Heart left ventricle (tissue), 16 donors: ENCODE results near the gene TECPR2. TPM values are rescaled to one million over a fixed set of nuclear protein-coding genes. Genes with fewer than 3 reads are reported as not detected.

Source experiments
- ATAC-seq, 4 donors: fragments of 200-7000 bp; cut with Tn5 transposase; one replicate each; pipeline ENCODE4 v1.9.1; 2020 to 2022; ENCODE audit warnings: moderate library complexity in 4 of 4, mild to moderate bottlenecking in 3 of 4, moderate number of reproducible peaks in 1 of 4
- DNase-seq, 5 donors: peaks; one replicate each; pipeline ENCODE4 v3.0.0-alpha.2; 2020
- H3K27ac ChIP-seq, 12 donors: fragments of 200-600 bp; sonication (generic) in 4 of 12; one replicate each; pipeline versions ENCODE4 v1.5.0 to v1.8.0; 2016 to 2022; ENCODE audit warnings: mild to moderate bottlenecking in 2 of 12
- H3K27me3 ChIP-seq, 9 donors: fragments of 200-600 bp; sonication (generic) in 2 of 9; one replicate each; pipeline versions ENCODE4 v1.5.1 to v1.8.0; 2016 to 2022; ENCODE audit warnings: mild to moderate bottlenecking in 3 of 9
- H3K36me3 ChIP-seq, 9 donors: fragments of 200-600 bp; sonication (generic) in 2 of 9; one replicate each; pipeline versions ENCODE4 v1.5.0 to v1.8.0; 2018 to 2022; ENCODE audit warnings: mild to moderate bottlenecking in 2 of 9
- H3K4me1 ChIP-seq, 12 donors: fragments of 200-600 bp; sonication (generic) in 4 of 12; one replicate each; pipeline versions ENCODE4 v1.5.0 to v1.8.0; 2016 to 2022; ENCODE audit warnings: mild to moderate bottlenecking in 3 of 12
- H3K4me3 ChIP-seq, 12 donors: fragments of 200-600 bp; sonication (generic) in 4 of 12; one replicate each; pipeline versions ENCODE4 v1.5.0 to v1.8.0; 2017 to 2022; ENCODE audit warnings: mild to moderate bottlenecking in 9 of 12, moderate library complexity in 4 of 12
- H3K9me3 ChIP-seq, 12 donors: fragments of 200-600 bp; sonication (generic) in 4 of 12; one replicate each; pipeline versions ENCODE4 v1.5.0 to v1.8.0; 2016 to 2022; ENCODE audit warnings: mild to moderate bottlenecking in 1 of 12
- POLR2A ChIP-seq, 2 donors: fragments of 450-650 bp; IDR thresholded peaks; one replicate each; pipeline ENCODE4 v1.6.1; 2017; ENCODE audit warnings: antibody characterized with exemption in 2 of 2, mild to moderate bottlenecking in 2 of 2, moderate library complexity in 2 of 2
- WGBS, 4 donors: extraction: QIAGEN DNeasy Blood & Tissue Kit in 2 of 4; methylation state at CpG; one replicate each; pipeline versions ENCODE4 v1.1.5 to v1.1.7; 2013 to 2018; 5-methylcytosine and 5-hydroxymethylcytosine counted together
- intact Hi-C, 10 donors: fragments of 100-400 bp; cut with DNase I; formaldehyde crosslinking; loops; one replicate each; pipeline versions ENCODE4 v1.11.1 to v1.14.2; 2022
- polyA plus RNA-seq, 2 donors: library from polyadenylated mRNA; stranded (reverse); fragments of 200-250 nt; gene quantifications; one replicate each; pipeline ENCODE4 v1.2.3, GENCODE V29; 2013
- total RNA-seq, 9 donors: library from RNA; depleted of rRNA in 2 of 9; stranded (reverse); fragments of >200 nt in 2 of 9; fragmentation: NEBNext Ultra II Directional in 3 of 9; extraction: Animal tissue kit (Norgen Biotek cat#: 25700) in 3 of 9; gene quantifications; one replicate each; pipeline versions ENCODE4 v1.1.0 to v1.2.4, GENCODE V29; 2016 to 2023
- TF ChIP-seq, protein P1 (sequence below), 12 donors: fragments of 200-600 bp; sonication (generic) in 4 of 12; IDR thresholded peaks; one replicate each; pipeline versions ENCODE4 v1.5.0 to v1.8.0; 2018 to 2022; ENCODE audit warnings: antibody characterized with exemption in 12 of 12, mild to moderate bottlenecking in 5 of 12
- donor health status: ischemic (EF 13 %, LVEDD 7.1; RV severe dilation, severe dysfunction).
- donor health status: healthy with polysubstance abuse.
- donor health status: DM: no; HTN: yes; CAD: no.
- donor health status: DM: no; HTN: no; CAD: no.
- donor health status: ischemic (EF 25% LVEDD 6.9; RV normal size, moderate dysfunction).
- donor health status: ischemic (EF 25% LVEDD 5.7; RV mildly dilated, moderate dysfunction).
- donor health status: healthy.
- donor health status: DM: yes; HTN: yes; CAD: no.
- donor health status: ischemic (EF 35%, LVEDD 5.7; RV mildly dilated, moderate dysfunction).
- donor health status: nonischemic (EF 11% LVEDD 7.7; RV severe dilation, severe dysfunction).
- donor health status: DM: yes; HTN: yes; CAD: no.
- donor health status: PGD.
- donor health status: ischemic (EF 29% LVEDD 5.4; RV normal size, mild dysfunction).
- donor health status: nonischemic (EF 23%, LVEDD 6.1; RV moderate dilation, normal function).

Gene TECPR2
- total and polyA plus RNA-seq, 11 donors: 9.9 to 30.6 (median 22.3) TPM

DNA sequence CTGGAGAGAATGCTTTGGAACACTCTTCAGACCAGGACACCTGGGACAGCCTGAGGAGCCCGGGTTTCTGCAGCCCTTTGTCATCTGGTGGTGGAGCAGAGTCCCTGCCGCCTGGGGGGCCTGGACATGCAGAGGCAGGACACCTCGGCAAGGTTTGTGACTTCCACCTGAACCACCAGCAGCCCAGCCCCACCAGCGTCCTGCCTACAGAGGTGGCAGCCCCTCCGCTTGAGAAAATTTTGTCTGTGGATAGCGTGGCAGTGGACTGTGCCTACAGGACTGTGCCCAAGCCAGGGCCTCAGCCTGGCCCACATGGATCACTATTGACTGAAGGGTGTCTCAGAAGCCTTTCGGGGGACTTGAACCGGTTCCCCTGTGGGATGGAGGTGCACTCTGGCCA is 21.2 kb upstream of the TECPR2 start:
- H3K4me3 ChIP-seq: no peak overlapping the region
- no peaks in the 10 kb centered on the region for H3K27me3 ChIP-seq
- intact Hi-C loops: no loop called here
- TF ChIP-seq POLR2A (IDR thresholded peaks at IDR 0.05): no peak
- TF ChIP-seq, protein P1, sequence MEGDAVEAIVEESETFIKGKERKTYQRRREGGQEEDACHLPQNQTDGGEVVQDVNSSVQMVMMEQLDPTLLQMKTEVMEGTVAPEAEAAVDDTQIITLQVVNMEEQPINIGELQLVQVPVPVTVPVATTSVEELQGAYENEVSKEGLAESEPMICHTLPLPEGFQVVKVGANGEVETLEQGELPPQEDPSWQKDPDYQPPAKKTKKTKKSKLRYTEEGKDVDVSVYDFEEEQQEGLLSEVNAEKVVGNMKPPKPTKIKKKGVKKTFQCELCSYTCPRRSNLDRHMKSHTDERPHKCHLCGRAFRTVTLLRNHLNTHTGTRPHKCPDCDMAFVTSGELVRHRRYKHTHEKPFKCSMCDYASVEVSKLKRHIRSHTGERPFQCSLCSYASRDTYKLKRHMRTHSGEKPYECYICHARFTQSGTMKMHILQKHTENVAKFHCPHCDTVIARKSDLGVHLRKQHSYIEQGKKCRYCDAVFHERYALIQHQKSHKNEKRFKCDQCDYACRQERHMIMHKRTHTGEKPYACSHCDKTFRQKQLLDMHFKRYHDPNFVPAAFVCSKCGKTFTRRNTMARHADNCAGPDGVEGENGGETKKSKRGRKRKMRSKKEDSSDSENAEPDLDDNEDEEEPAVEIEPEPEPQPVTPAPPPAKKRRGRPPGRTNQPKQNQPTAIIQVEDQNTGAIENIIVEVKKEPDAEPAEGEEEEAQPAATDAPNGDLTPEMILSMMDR (IDR thresholded peaks at IDR 0.05): no peak
- H3K27ac ChIP-seq: no peak overlapping the region
- H3K9me3 ChIP-seq: no peaks in the 10 kb centered on the region
- H3K4me1 ChIP-seq: no peaks in the 10 kb centered on the region
- ATAC-seq (peak in 2 of 4 donors; percentile 14), DNase-seq (no peak)
- H3K36me3 ChIP-seq: peaks cover 3 to 98% (median 93%) of the 10 kb centered on the region in 9 donors
- WGBS, 4 donors: 88 to 100% (median 95%) methylated on average over 5 to 8 of the region's 8 CpGs

DNA sequence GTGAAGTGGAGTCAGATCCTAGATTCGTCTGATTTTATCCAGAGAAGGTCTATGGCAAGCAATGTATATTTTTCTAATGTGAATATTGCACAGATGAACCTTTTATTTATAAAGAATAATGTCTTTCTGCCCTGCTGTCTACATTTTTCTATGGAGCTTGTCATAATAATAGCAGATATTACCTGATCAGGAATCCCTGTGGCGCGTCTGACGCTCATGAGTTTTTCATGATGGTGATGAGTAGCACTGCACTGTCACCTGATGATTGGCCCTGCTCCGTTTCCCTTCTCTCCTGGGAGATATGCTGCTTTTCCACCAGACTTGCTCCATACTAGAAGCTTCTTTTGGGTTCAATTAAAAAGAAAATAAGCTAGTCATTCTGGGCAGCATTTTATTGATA is 20.5 kb upstream of the TECPR2 start:
- 83 to 87% (median 85%) methylated on average over 5 of the region's 5 CpGs for WGBS, 4 donors
- DNase-seq: no peak
- H3K4me3 ChIP-seq: no peak overlapping the region
- H3K9me3 ChIP-seq: no peaks in the 10 kb centered on the region
- TF ChIP-seq, protein P1 (IDR thresholded peaks at IDR 0.05): no peak
- TF ChIP-seq POLR2A (IDR thresholded peaks at IDR 0.05): no peak
- H3K4me1 ChIP-seq: no peaks in the 10 kb centered on the region
- no peak for ATAC-seq
- no peaks in the 10 kb centered on the region for H3K27me3 ChIP-seq
- intact Hi-C loops: no loop called here
- H3K36me3 ChIP-seq: peaks cover 3 to 98% (median 92%) of the 10 kb centered on the region in 9 donors
- H3K27ac ChIP-seq: no peak overlapping the region

DNA sequence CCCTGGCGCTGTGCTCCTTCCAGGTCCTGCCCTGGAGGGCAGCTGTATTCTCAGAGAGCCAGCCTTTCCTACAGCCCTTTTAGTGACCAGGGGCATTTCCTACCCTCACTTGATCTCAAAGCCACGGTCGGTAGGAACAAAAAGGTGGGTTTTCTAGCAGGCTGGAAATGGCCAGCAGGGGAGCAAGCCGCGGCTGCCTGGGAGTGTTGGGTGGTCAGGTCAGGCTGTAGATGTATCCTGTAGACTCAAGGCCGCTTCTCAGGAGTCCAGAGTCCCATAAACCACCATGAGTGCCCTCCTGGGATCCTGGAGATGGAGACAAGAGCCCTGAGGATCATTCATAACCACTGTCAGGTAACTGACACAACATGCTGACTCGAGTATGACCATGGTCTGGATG is 18.7 kb upstream of the TECPR2 start:
- DNase-seq (no peak), ATAC-seq (peak in 1 of 4 donors; percentile 8)
- Histone ChIP-seq H3K4me3 (no peak overlapping the region), H3K9me3 (no peaks in the 10 kb centered on the region), H3K4me1 (no peaks in the 10 kb centered on the region), H3K36me3 (peaks cover 6 to 100% (median 95%) of the 10 kb centered on the region in 9 donors), H3K27me3 (no peaks in the 10 kb centered on the region), H3K27ac (no peak overlapping the region)
- 91 to 100% (median 94%) methylated on average over 4 to 7 of the region's 7 CpGs for WGBS, 4 donors
- intact Hi-C loops: no loop called here
- TF ChIP-seq POLR2A (IDR thresholded peaks at IDR 0.05): no peak
- TF ChIP-seq, protein P1 (IDR thresholded peaks at IDR 0.05): no peak

DNA sequence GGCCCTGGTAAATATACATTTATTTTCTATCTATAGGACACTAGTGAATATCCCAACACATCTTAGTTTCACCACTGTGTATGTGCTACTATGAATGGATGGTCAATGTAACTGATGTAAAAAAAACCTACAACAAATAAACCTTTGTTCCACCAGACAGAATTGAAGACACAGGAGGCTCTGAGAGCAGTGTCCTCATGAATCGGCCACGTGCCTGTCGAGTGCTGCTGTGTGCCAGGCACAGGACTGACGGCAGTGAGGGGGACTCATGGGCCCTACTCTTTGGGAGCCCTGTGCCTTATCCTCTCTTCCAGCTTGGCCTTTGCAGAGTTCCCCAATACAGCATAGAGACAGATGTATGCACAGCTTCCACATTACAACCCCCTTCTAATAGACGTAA is 18.3 kb upstream of the TECPR2 start:
- Histone ChIP-seq H3K27ac (no peak overlapping the region), H3K4me3 (no peak overlapping the region), H3K4me1 (no peaks in the 10 kb centered on the region), H3K9me3 (no peaks in the 10 kb centered on the region), H3K27me3 (no peaks in the 10 kb centered on the region), H3K36me3 (peaks cover 6 to 100% (median 95%) of the 10 kb centered on the region in 9 donors)
- ATAC-seq: no peak
- WGBS, 4 donors: 81 to 98% (median 92%) methylated on average over 5 of the region's 5 CpGs
- no peak for DNase-seq
- no peak for TF ChIP-seq POLR2A (IDR thresholded peaks at IDR 0.05)
- TF ChIP-seq, protein P1 (IDR thresholded peaks at IDR 0.05): no peak
- intact Hi-C loops: no loop called here
